GM19099 (cell line): ENCODE data around the gene AIP.

Experiments used
- POLR2A ChIP-seq: IDR thresholded peaks from 3 replicates; pipeline ENCODE4 v1.6.1; 2011; ENCODE audit warnings: low read depth; ENCODE audit not compliant: insufficient read length; ENCODE audit errors: extremely low read depth

AIP gene

DNA sequence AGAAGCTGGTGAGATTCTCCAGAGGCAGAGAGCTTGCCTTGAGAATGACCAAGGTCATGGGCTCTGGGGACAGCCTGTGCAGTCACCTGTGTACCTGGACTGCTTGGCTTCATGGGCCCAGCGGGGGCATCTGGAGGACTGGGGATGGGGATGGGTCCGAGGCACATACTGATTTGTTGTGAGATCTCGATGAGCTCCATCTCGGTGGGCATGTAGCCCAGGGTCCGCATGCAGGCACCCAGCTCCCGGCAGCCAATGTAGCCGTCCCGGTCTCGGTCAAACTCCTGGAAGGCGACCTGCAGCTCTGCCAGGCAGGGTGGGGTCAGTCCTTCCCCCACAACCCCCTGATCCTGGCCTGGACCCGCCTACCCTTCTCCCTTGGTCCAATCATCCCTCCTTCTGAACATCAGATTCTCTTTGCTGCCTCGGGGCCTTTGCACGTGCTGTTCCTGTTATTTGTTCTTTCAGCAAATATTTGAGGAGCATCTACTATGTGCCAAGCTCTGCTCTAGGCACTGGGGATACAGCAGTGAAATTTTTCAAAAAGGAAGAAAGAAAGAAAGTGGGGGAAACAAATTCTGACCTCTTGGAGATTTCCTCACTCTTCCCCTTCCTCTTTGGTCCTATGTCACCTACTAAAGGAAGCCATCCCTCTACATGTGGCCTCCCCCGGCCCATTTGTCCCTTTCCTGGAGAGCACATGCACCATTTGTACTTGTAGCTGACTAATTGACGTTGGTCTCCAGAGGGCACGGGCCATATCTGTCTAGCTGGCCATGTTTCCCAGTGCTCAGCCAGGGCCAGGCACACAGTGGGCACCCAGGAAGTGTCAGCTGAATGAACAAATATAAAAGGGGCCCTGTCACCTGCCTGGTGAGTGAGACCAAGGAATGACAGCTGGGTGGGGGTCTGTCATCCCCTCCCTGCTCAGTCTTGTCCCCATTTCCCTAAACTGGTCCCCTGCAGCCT is 38.3 kb downstream of the AIP start:
- TF ChIP-seq POLR2A: no peak

DNA sequence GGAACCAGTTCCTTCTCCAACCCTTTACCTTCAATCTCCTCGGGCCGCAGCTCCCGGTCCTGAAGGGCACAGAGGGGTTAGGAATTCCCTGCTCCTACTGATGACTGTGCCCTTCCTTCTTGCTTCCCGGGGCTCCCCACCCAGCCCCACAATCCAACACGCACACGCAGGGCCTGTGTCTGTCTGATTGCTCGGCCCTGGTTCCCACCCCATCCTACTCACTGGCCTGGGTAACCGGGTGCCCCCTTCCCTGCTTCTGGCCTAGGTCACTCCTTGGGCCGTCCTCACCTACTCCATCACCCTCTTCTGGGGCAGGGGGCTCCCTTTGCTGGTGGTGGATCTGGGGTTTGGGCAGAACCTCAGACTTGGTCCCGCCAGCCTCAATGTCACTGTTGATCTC is 39.1 kb downstream of the AIP start:
- TF ChIP-seq POLR2A: no peak

DNA sequence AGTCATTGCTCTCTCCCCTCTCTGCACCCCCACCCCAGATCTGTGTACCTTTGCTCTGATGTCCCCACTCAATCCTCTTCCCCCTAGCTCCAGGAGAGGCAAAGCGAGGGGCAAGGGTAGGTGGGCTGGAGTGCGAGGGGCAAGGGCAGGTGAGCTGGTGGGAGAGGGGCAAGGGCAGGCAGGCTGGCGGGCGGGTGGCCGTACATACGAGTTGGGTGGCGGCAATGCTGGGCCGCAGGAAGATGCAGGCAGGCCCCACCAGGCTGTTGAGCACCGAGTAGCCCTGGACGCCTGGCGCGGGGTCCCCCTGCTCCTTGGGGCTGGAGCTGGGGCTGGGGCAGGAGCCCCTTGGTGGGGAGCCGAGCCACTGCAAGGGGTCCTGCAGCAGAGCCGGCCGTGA is 39.5 kb downstream of the AIP start:
- TF ChIP-seq POLR2A: no peak

DNA sequence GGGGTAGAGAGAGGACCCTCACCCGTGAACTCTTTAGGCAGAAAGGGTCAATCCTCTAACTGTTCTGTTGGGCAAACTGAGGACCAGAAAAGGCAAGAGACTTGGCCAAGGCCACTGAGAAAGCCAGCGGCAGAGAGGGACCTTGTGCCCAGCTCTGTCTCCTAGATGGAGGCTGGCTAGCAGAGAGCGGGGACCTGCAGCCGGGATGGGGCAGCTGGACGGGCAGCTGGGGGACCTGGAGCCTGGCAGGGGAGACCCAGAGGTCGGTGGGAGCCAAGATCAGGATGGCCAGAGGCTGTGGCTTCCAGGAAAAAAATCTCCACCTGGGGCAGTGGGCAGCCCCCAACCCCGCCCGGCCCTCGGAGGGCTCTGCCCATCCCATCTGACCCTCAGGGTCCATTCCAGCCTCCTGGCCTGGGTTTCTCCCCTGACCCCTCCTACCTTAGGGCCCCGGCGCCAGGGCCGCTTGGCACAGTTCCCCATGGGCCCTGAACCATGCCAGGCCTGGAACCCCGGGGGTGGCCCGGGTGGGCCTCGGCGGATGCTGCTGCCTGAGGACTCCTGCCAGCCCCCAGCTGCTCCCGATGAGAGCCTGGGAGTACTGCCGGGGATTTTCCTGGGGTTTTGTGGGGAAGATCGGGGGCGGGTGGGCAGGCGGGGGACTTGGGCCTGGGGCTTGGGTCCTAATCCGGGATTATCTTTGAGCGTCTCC is 40.2 kb downstream of the AIP start, which contains the start of gene CABP2:
CABP2 (minus strand) TSS at position 603 of the 712 bp plus-strand sequence; CDS start at position 483, 120 bp downstream.
- TF ChIP-seq POLR2A: no peak

DNA sequence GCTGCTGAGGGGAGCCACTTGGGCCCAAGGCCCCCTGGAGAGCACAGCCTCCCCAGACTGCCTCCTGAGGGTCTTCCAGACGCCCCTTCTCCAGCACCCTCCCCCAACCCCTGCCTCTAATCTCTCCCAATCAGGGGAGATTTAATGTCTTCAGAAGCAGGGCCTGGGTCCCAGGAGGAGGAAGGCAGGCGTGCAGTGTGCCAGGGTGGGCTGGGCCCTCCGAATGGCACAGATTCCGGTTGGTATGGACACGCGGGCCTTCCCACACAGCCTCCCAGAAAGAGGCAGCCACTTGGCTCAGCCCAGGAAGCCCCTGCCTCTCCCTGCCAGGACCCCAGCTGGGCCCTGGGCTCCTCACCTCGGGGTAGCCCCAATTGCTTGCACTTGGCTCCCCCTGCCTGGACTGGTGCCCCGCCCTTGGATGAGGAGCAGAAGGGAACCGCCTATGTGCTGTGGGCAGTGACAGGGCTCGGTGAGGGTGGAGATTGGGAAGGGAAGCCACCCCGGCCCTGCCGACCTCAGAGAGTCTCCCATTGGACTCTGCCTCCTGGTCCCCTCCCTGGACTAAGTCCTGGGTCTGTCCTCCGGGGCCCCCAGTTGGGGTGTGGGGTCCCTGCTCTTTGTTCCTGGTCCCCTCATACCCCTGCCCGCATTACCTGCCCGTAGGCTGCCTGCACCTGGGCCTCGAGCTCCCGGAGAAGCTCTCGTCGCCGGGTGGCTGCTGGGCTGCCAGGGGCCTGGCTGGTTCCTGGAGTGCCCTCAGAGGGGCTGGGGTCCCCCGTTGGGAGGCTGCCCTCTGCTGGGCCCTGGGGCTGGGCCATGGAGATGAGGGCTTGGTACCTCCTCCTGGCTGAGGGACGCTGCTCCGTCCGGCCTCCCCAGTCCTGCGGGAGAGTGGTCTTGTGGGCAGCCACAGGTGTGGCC is 41.0 kb downstream of the AIP start:
- no peak for TF ChIP-seq POLR2A

DNA sequence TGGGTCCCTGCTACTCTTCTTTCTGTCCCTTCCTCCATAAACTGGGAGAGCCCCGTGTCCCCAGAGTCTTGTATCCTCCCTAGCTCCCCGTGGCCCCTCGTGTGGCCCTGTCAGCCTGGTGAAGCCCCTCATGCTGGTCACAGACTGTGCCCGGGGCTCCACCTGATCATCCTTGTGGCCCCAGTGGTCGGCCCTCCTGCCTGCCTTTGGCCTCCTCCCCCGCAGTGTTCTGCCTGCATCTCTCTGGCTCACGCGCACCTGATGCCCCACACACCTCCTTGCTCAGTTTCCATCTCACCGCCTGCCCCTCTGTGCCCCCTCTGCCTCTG is 41.6 kb downstream of the AIP start:
- TF ChIP-seq POLR2A: no peak

DNA sequence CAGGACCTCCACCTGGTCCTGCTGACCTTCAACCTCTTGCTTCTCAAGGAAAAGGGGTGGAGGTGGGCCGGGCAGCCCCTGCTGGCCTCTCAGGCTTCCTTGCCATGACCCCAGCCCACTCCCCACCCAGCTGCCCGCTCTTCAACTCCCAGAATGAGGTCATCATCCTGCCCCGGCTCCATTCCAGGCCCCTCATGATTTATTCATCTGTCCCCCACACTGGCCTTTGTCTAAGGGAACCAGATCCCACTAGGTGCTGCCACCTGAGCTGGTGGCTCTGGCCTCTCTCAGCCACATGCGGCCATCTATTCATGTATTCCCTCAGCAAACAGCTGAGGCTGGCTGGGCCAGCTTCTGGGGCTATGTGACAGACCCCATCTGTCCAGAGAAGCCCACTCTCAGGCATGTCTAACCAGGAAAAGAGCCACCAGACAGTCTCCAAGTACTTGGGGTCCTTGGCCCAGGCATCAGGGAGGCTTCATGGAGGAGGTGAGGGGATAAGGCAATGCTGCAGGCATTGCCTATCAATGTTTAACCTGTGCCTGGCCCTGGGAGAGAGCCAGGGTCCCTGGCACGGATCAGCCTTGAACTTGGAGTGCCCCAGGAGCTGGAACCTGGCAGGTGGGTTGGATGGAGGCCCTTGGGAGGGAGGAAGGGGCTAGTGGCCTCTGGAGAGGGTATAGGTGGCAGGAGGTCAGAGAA is 42.6 kb downstream of the AIP start:
- TF ChIP-seq POLR2A: no peak

DNA sequence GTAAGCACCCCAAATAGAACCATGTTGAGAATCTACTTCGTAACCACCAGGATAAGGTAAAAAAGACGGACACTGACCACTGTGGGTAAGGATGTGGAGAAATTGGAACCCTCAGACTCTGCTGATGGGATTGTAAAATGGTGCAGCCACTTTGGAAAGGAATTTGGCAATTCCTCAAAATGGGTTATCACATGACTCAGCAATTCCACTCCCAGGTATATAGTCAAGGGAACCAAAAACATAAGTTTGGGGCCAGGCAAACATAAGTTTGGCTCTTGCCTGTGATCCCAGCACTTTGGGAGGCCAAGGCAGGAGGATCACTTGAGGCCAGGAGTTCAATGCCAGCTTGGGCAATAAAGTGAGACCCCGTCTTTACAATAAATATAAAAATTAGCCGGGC is 45.5 kb downstream of the AIP start:
- no peak for TF ChIP-seq POLR2A

DNA sequence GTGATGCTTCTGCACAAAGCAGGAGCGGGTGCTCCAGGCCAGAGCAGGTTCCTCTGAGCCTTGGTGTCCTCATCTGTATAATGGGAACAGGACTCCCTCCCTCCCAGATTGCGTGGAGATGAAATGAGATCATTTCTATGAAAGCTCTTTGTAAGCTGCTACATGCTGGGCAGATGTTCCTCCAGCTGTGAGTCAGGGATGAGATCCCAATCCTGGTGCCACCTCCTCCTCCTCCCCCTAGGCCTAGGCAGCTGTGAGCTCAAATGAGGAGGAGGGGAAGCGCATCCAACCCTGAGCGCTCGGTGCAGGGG is 47.4 kb downstream of the AIP start:
- no peak for TF ChIP-seq POLR2A

DNA sequence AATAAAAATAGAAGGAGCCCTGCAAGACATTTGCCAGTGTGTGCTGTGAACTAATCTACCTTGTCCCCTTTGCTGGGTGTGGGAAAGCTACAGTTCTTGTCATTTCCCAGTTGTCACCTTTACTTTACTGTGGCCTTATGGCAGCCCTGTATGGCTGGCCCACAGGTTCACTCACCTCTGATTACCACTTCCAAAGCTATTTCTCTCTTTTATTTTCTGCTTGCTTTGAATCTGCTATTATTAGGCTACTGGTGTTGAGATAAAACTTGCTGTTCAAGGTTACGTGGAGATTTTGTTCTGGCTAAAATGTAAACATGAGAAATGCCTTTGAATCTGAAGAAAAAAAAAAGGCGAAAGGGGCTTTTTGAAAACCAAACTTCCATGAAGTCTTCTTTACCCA is 50.1 kb downstream of the AIP start:
- no peak for TF ChIP-seq POLR2A

DNA sequence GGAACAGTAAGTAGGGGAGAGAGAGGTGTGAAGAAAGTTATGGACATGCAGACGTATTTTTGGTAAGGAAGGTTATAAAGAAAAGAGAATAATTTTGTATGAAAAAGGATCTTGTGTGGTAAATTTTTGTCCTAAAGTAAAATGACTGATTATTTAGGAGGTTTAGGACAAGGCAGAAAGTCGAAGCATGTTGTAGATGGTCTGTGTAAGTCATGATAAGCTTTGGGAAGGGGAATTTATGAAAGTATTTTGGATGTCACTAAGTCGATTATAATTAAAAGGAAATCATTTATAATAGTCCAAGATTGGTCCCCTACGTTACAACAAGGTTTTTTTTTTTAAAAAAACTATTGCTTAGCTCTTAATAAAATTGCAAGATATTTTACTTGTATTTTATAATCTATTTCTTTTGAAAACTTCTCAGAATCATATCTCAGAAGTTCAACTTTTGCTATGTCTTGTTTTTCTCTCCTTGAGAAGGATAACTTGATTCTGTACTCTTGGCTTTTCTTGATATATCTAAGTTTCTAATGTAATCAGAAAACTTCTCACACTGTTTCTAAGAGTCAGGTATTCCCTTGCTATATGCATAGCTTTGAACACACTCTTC is 51.3 kb downstream of the AIP start:
- TF ChIP-seq POLR2A: no peak

DNA sequence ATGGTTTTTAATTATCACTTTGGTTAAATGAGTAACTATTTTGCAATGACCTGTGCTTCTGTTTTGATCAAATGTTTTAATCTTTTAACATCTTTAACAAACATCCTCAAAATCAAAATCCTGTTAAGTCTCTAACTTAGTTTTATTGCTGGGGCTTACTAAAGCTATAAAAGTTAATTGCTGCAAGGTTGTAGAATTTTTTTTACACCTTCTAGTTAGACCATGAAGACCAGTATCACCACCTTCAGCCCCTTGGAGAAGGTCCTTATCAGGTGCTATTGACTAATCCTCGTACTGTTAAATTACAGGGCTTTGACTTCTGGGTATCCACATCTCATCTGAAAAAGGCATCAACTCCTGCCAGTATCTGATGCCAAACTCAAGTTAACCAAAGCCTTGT is 52.7 kb downstream of the AIP start:
- no peak for TF ChIP-seq POLR2A

DNA sequence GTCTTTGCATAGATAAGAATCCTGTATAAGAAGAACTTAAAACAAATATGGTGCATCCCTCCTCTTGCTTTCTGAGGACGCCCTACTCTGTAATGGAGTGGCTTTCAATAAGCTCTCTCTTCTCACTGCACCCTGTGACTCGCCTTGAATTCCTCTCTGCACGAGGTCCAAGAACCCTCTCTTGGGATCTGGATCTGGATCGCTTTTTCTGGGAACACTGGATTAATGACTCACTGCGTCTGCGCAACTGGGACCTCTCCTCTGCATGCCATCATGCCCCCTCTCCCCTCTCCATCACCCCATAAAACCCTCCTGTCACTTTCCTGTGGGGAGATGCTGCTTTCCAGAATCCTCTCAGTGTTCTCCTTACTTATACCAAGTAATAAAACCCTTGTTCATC is 55.5 kb downstream of the AIP start:
- no peak for TF ChIP-seq POLR2A

DNA sequence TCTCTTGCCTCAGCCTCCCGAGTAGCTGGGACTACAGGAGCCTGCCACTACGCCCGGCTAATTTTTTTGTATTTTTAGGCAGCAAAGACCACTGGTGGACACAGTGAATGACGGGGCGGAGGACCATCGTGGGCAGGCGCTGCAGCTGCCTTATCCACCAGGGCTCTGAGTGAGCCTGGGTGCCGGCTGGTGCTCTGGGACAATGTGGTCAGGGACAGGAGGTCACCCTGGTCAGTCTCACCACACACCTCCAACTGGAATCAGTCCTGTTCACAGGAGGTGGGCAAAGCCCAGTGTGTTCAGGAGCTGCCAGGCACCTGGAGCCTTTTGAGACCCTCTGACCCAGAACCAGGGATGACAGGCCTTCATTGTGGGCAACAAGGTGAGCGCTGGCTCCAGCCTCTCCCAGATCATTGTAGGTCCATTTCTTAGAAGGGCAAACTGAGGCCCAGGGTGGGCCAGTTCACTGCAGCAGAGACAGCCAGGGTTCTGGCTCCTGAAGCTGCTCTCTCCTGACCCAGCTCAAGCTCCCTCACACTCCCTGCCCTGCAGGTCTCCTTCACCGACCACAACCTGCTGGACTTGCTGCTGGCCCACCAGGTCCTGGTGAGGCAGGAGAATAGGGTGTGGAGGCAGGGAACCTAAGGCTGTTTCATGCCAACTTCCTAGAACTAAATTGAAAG is 56.1 kb downstream of the AIP start:
- no peak for TF ChIP-seq POLR2A
